22Rv1 (cell line): ENCODE results near the gene SNAI1.
A peak's percentile ranks its signal among the peaks of the same experiment; 100 is the strongest.

Source experiments
- H3K27ac ChIP-seq: fragments of 450-650 bp; 2 replicates; pipeline ENCODE4 v1.5.1; 2017
- ZFX ChIP-seq: fragments of 450-650 bp; IDR thresholded peaks from 2 replicates; pipeline ENCODE4 v1.6.1; 2017; ENCODE audit warnings: antibody characterized with exemption, borderline replicate concordance
- TF ChIP-seq, protein P1 (sequence below): fragments of 450-650 bp; IDR thresholded peaks from 2 replicates; pipeline ENCODE4 v1.5.1; 2017; ENCODE audit warnings: mild to moderate bottlenecking

The SNAI1 gene

GRCh38 chr20:50014570-50015562 lies 32.1 kb downstream of the SNAI1 start:
- no peak overlapping the region for H3K27ac ChIP-seq
- TF ChIP-seq ZFX, result no peak
- TF ChIP-seq, protein P1, sequence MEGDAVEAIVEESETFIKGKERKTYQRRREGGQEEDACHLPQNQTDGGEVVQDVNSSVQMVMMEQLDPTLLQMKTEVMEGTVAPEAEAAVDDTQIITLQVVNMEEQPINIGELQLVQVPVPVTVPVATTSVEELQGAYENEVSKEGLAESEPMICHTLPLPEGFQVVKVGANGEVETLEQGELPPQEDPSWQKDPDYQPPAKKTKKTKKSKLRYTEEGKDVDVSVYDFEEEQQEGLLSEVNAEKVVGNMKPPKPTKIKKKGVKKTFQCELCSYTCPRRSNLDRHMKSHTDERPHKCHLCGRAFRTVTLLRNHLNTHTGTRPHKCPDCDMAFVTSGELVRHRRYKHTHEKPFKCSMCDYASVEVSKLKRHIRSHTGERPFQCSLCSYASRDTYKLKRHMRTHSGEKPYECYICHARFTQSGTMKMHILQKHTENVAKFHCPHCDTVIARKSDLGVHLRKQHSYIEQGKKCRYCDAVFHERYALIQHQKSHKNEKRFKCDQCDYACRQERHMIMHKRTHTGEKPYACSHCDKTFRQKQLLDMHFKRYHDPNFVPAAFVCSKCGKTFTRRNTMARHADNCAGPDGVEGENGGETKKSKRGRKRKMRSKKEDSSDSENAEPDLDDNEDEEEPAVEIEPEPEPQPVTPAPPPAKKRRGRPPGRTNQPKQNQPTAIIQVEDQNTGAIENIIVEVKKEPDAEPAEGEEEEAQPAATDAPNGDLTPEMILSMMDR, result no peak

DNA sequence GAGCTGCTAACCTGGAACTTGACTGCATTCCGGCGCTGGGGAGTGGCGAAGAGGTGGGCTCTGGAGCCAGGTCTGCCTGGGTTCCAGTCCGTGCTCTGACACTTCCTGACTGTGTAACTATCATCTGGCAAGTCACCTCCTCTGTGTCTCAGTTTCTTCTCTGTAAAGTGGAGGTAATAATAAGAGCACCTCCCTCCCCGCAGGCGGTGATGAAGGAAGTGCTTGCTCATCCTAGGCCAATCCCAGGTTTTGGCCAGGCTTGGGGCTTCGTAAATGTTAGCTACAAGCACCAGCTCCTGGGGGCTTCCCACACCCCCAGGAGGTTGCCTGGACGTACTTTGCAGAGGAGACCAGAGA lies 32.8 kb downstream of the SNAI1 start:
- TF ChIP-seq ZFX, result no peak
- TF ChIP-seq, protein P1, result no peak
- H3K27ac ChIP-seq, result no peak overlapping the region

GRCh38 chr20:50015993-50016770 lies 33.4 kb downstream of the SNAI1 start:
- H3K27ac ChIP-seq, result no peak overlapping the region
- TF ChIP-seq, protein P1, result no peak
- TF ChIP-seq ZFX, result no peak

GRCh38 chr20:50017160-50017559 lies 34.4 kb downstream of the SNAI1 start:
- TF ChIP-seq ZFX, result no peak
- TF ChIP-seq, protein P1, result no peak
- H3K27ac ChIP-seq, result no peak overlapping the region

DNA sequence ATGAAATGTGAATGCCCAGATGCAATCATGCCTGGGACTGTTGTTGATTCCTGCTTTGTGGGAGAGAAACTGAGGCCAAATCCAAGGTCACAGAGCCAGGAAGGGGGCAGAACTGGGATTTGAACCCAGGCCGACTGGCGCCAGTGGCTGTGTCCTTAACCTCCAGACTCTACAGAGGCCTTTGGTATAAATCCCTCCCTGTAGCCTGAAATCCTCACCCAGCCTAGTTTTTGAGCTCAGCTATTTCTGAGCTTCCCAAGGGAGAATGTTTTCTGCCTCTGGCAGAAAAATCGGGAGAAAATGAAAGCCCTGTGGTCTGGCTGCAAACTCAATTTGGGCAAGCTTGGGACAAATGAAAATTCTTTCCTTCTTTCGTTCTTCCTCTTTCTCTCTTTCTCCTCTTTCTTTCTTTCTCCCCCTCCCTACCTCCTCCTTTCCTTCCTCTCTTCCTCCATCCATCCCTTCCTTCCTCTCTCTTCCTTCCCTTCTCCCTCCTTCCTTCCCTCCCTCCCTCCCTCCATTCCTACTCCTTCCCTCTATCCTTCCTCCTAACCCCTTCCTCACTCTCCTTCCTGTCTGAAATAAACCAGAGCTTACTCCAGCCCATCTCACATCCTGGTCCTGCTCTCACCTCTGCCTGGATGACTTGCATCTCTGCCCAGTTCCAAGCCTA lies 34.9 kb downstream of the SNAI1 start:
- no peak overlapping the region for H3K27ac ChIP-seq
- no peak for TF ChIP-seq ZFX
- TF ChIP-seq, protein P1, result no peak

GRCh38 chr20:50019466-50020256 lies 36.9 kb downstream of the SNAI1 start:
- peak overlapping the region; percentile 37 for H3K27ac ChIP-seq

More at GRCh38 chr20:50019466-50020256, 36.9 kb downstream of the SNAI1 start:
- no peak for TF ChIP-seq ZFX
- TF ChIP-seq, protein P1, result no peak
